Left ventricle myocardium inferior (tissue), 1 donor: ENCODE measurements around the gene DSC2. TPM values are rescaled to one million over a fixed set of nuclear protein-coding genes. Genes with fewer than 3 reads are reported as not detected.
"Not testable (repeated sequence)": the region's sequence is repeated elsewhere in the genome, so short reads cannot be mapped to it uniquely, and the experiment has no call there.

Experiments used
- DNase-seq: peaks from one replicate; pipeline ENCODE4 v3.0.0-alpha.2; 2020
- H3K27ac ChIP-seq: fragments of 200-600 bp; replicated peaks from 2 replicates; pipeline ENCODE4 v1.8.0; 2021
- H3K27me3 ChIP-seq: fragments of 200-600 bp; 2 replicates; pipeline ENCODE4 v1.8.0; 2021; ENCODE audit warnings: low read depth
- H3K36me3 ChIP-seq: fragments of 200-600 bp; 2 replicates; pipeline ENCODE4 v1.8.0; 2021
- H3K4me1 ChIP-seq: fragments of 200-600 bp; 2 replicates; pipeline ENCODE4 v1.8.0; 2021
- H3K4me3 ChIP-seq: fragments of 200-600 bp; 2 replicates; pipeline ENCODE4 v1.8.0; 2021; ENCODE audit warnings: mild to moderate bottlenecking, moderate library complexity
- H3K9me3 ChIP-seq: fragments of 200-600 bp; replicated peaks from 2 replicates; pipeline ENCODE4 v1.8.0; 2021
- intact Hi-C: fragments of 100-400 bp; cut with micrococcal nuclease; formaldehyde crosslinking; loops from one replicate; pipeline ENCODE4 v1.11.0; 2022
- total RNA-seq: library from RNA; stranded (reverse); fragmentation: NEBNext Ultra II Directional; extraction: Animal tissue kit (Norgen Biotek cat#: 25700); gene quantifications from one replicate; pipeline ENCODE4 v1.2.1, GENCODE V29; 2021
- TF ChIP-seq, protein P1 (sequence below): fragments of 200-600 bp; IDR thresholded peaks from 2 replicates; pipeline ENCODE4 v1.8.0; 2021; ENCODE audit warnings: antibody characterized with exemption, mild to moderate bottlenecking, borderline replicate concordance
- donor health status: DM: no; HTN: yes; CAD: no; lungs with severe emphysema.

The DSC2 gene
- total RNA-seq, 1 donor from 2014 or later, result 24.5 TPM

DNA sequence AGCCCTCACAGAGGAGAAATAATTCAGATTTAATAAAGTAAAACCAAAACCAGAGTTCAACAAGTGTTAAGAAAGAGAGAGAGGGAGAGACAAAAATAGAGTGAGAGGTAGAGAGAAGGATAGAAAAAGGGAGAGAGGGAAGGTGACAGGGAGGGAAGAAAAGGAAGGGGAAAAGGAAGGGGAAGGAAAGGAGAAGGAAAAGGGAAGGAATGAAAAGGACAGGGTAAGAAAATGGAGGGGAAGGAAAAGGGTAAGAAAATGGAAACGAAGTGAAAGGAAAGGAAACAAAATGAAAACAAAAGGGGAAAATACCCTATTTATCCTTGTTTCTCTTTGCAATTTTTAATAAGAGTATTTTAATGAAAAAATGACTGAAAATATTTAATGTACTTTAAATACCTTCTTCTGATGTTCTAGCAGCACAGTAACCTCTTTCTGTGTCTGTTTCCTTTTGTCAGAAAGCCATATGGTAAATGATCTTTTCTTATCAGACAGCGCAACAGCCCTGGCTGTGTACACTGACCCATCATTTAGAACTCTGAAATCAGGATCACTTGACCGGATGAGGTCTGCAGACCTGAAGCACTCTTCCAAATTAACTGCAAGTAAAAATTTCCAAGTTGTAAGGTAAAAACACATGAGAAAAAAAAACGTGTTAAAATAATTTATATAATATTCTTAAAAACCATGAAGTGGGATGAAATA is 71.5 kb downstream of the DSC2 start:
- Histone ChIP-seq H3K4me3 (no peak overlapping the region), H3K27ac (no peak overlapping the region), H3K4me1 (no peaks in the 10 kb centered on the region), H3K36me3 (no peaks in the 10 kb centered on the region), H3K9me3 (peaks cover 12% of the 10 kb centered on the region), H3K27me3 (peaks cover 8% of the 10 kb centered on the region)
- TF ChIP-seq, protein P1, sequence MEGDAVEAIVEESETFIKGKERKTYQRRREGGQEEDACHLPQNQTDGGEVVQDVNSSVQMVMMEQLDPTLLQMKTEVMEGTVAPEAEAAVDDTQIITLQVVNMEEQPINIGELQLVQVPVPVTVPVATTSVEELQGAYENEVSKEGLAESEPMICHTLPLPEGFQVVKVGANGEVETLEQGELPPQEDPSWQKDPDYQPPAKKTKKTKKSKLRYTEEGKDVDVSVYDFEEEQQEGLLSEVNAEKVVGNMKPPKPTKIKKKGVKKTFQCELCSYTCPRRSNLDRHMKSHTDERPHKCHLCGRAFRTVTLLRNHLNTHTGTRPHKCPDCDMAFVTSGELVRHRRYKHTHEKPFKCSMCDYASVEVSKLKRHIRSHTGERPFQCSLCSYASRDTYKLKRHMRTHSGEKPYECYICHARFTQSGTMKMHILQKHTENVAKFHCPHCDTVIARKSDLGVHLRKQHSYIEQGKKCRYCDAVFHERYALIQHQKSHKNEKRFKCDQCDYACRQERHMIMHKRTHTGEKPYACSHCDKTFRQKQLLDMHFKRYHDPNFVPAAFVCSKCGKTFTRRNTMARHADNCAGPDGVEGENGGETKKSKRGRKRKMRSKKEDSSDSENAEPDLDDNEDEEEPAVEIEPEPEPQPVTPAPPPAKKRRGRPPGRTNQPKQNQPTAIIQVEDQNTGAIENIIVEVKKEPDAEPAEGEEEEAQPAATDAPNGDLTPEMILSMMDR, result no peak
- DNase-seq, result no peak
- intact Hi-C loops, result no loop called here

DNA sequence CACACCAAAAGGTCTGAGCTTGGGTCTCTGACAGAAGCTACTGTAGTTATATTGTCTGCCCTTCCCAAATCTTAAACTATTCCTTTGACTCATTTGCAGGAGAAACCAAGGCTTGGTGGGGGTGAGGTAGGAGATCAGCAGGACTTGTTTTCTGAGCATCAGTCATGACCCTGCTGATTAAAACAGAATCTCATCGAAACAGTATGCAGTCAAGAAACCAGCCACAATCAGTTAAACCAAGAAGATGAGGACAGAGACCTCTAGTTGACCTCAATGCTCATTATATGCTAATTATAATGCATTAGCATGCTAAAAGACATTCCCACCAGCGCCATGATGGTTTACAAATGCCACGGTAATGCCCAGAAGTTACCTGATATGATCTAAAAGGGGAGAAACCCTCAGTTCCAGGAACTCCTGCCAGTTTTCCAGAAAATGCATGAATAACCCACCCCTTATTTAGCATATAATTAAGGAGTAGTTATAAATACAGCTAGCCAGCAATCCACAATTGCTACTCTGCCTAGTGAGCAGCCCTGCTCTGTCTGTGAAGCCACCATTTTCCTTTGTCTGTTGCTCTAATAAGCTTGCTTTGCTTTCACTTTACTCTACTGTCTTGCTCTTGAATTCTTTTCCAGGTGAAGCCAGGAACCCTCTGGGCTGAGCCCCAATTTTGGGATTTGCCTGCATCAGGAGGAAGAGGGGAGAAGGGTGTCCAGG is 86.3 kb downstream of the DSC2 start:
- Histone ChIP-seq H3K27me3 (peaks cover 12% of the 10 kb centered on the region), H3K4me1 (no peaks in the 10 kb centered on the region), H3K36me3 (no peaks in the 10 kb centered on the region), H3K27ac (no peak overlapping the region), H3K9me3 (no peaks in the 10 kb centered on the region), H3K4me3 (no peak overlapping the region)
- intact Hi-C loops, result loop anchor here (10.0 kb wide), 1 partner anchor 59 kb away; no protein-coding TSS in a partner anchor
- DNase-seq, result no peak
- TF ChIP-seq, protein P1, result no peak

DNA sequence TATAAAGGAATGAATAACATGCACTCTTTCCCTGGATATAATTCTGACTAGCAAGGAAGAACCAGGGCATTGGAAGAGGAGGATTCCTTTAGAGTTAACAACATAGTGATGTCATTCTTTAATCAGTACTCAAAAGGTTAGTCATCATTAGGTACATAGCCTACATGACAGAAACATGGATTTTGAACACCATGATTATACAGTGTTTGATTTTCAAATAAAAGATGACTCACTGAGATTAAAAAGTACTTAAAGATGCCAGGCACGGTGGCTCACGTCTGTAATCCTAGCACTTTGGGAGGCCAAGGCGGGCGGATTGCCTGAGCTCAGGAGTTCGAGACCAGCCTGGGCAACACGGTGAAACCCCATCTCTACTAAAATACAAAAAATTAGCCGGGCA is 90.8 kb downstream of the DSC2 start:
- H3K9me3 ChIP-seq, DNase-seq, H3K4me3 ChIP-seq, H3K27me3 ChIP-seq, H3K36me3 ChIP-seq, H3K27ac ChIP-seq, H3K4me1 ChIP-seq: not testable (repeated sequence)
- intact Hi-C loops, result loop anchor here (10.0 kb wide), 1 partner anchor 63 kb away; no protein-coding TSS in a partner anchor

DNA sequence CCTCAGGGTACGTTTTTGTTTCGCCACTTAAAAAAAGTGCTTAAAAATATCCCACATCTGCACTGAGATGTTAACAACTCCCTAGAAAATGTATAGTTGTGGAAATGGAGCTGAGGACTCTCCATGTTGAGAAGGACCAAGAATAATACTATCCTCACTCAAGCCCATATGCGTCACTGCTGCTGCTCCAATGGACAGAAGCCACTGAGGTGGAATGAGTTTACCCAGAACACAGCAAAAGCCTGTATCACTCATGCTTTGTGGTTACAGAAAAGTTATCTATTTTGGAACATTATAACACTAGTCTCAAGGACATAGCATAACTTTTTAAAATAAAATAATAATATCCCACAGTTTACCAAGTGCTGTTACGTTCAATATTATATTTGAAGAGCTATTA is 91.6 kb downstream of the DSC2 start:
- H3K27me3 ChIP-seq, result no peaks in the 10 kb centered on the region
- H3K9me3 ChIP-seq, result no peaks in the 10 kb centered on the region
- DNase-seq, result no peak
- intact Hi-C loops, result loop anchor here (10.0 kb wide), 1 partner anchor 64 kb away; no protein-coding TSS in a partner anchor
- H3K36me3 ChIP-seq, result no peaks in the 10 kb centered on the region
- no peak overlapping the region for H3K4me3 ChIP-seq
- no peaks in the 10 kb centered on the region for H3K4me1 ChIP-seq
- no peak overlapping the region for H3K27ac ChIP-seq
- TF ChIP-seq, protein P1, result no peak

Other genes starting within 250 kb of the DSC2 start
- gene DSC3, start 59.7 kb downstream of the DSC2 start, total RNA-seq, result not detected
- gene DSC1, start 60.4 kb upstream of the DSC2 start, total RNA-seq, result 7.5 TPM
- gene DSG1, start 215.7 kb upstream of the DSC2 start, total RNA-seq, result 1.3 TPM